Peyer's patch (tissue), 4 donors: ENCODE data around the gene RASSF3. TPM values are rescaled to one million over a fixed set of nuclear protein-coding genes. Genes with fewer than 3 reads are reported as not detected.
A peak's percentile ranks its signal among the peaks of the same experiment; 100 is the strongest.

Experiments used
- DNase-seq, 3 donors: peaks; one replicate each; pipeline ENCODE4 v3.0.0-alpha.2; 2017 to 2019
- H3K27ac ChIP-seq, 4 donors: fragments of 200-600 bp; sonication (generic); one replicate each; pipeline ENCODE4 v1.5.1; 2016 to 2019
- H3K27me3 ChIP-seq, 2 donors: fragments of 200-600 bp; sonication (generic); one replicate each; pipeline ENCODE4 v1.5.1; 2019
- H3K36me3 ChIP-seq, 3 donors: fragments of 200-600 bp; sonication (generic); one replicate each; pipeline ENCODE4 v1.5.1; 2016 to 2019
- H3K4me1 ChIP-seq, 4 donors: fragments of 200-600 bp; sonication (generic); one replicate each; pipeline ENCODE4 v1.5.1; 2016 to 2019
- H3K4me3 ChIP-seq, 4 donors: fragments of 200-600 bp; sonication (generic); 1 replicate in 3 of 4; 2 replicates in 1 of 4; pipeline ENCODE4 v1.5.1; 2016 to 2019; ENCODE audit warnings: mild to moderate bottlenecking in 1 of 4
- H3K9me3 ChIP-seq, 4 donors: fragments of 200-600 bp; sonication (generic); one replicate each; pipeline ENCODE4 v1.5.1; 2016 to 2019; ENCODE audit warnings: mild to moderate bottlenecking in 1 of 4
- CTCF ChIP-seq, 6 experiments: fragments of 450-650 bp in 4 of 6; fragments of 200-600 bp in 2 of 6; sonication (generic) in 1 of 6; IDR thresholded peaks; one replicate each; pipeline ENCODE4 v1.5.1; 2017 to 2019; ENCODE audit warnings: antibody characterized with exemption in 6 of 6, mild to moderate bottlenecking in 3 of 6, moderate library complexity in 1 of 6
- POLR2A ChIP-seq, 2 donors: fragments of 450-650 bp; IDR thresholded peaks; one replicate each; pipeline ENCODE4 v1.5.1; 2017; ENCODE audit warnings: antibody characterized with exemption in 2 of 2, mild to moderate bottlenecking in 2 of 2, moderate library complexity in 2 of 2
- total RNA-seq, 4 donors: library from RNA; depleted of rRNA; stranded (reverse); fragments of >200 nt; gene quantifications; one replicate each; pipeline ENCODE4 v1.1.0, GENCODE V29; 2016

RASSF3 gene
- total RNA-seq, 4 donors from 2014 or later, result 14.3 to 60.2 (median 27.2) TPM

GRCh38 chr12:64713376-64713775 lies 103.1 kb downstream of the RASSF3 start:
- Histone ChIP-seq H3K27me3 (no peaks in the 10 kb centered on the region), H3K9me3 (no peaks in the 10 kb centered on the region), H3K36me3 (peaks cover 0 to 42% (median 0%) of the 10 kb centered on the region in 3 donors), H3K4me3 (no peak overlapping the region), H3K4me1 (no peaks in the 10 kb centered on the region), H3K27ac (no peak overlapping the region)
- no peak for DNase-seq
- TF ChIP-seq POLR2A (IDR thresholded peaks at IDR 0.05) (no peak), CTCF (IDR thresholded peaks at IDR 0.05) (no peak)

- Histone ChIP-seq H3K9me3 (no peaks in the 10 kb centered on the region), H3K36me3 (peaks cover 0 to 48% (median 0%) of the 10 kb centered on the region in 3 donors)
Observed at GRCh38 chr12:64714551-64714968, 104.3 kb downstream of the RASSF3 start.

GRCh38 chr12:64716371-64716770 lies 106.1 kb downstream of the RASSF3 start:
- H3K9me3 ChIP-seq, result no peaks in the 10 kb centered on the region
- H3K36me3 ChIP-seq, result peaks cover 0 to 65% (median 2%) of the 10 kb centered on the region in 3 donors
- no peak for TF ChIP-seq CTCF (IDR thresholded peaks at IDR 0.05)
- no peak for TF ChIP-seq POLR2A (IDR thresholded peaks at IDR 0.05)
- no peaks in the 10 kb centered on the region for H3K27me3 ChIP-seq
- H3K4me3 ChIP-seq, result no peak overlapping the region
- no peaks in the 10 kb centered on the region for H3K4me1 ChIP-seq
- peak overlapping the region in 1 of 4 donors; percentile 19 for H3K27ac ChIP-seq
- DNase-seq, result peak in 1 of 3 donors; percentile 60

More at GRCh38 chr12:64714551-64714968, 104.3 kb downstream of the RASSF3 start:
- TF ChIP-seq POLR2A (IDR thresholded peaks at IDR 0.05) (no peak), CTCF (IDR thresholded peaks at IDR 0.05) (no peak)
- H3K4me3 ChIP-seq, result no peak overlapping the region
- no peaks in the 10 kb centered on the region for H3K27me3 ChIP-seq
- no peak overlapping the region for H3K27ac ChIP-seq
- DNase-seq, result no peak
- H3K4me1 ChIP-seq, result no peaks in the 10 kb centered on the region

- Histone ChIP-seq H3K27me3 (no peaks in the 10 kb centered on the region), H3K36me3 (peaks cover 0 to 70% (median 2%) of the 10 kb centered on the region in 3 donors), H3K27ac (peak overlapping the region in 1 of 4 donors; percentile 19), H3K4me3 (no peak overlapping the region), H3K4me1 (no peaks in the 10 kb centered on the region), H3K9me3 (no peaks in the 10 kb centered on the region)
- no peak for DNase-seq
- TF ChIP-seq CTCF (IDR thresholded peaks at IDR 0.05) (no peak), POLR2A (IDR thresholded peaks at IDR 0.05) (no peak)
Observed at GRCh38 chr12:64716839-64717455, 106.7 kb downstream of the RASSF3 start.

- peaks cover 0 to 79% (median 2%) of the 10 kb centered on the region in 3 donors for H3K36me3 ChIP-seq
- H3K27me3 ChIP-seq, result no peaks in the 10 kb centered on the region
- H3K4me1 ChIP-seq, result no peaks in the 10 kb centered on the region
- no peak for TF ChIP-seq POLR2A (IDR thresholded peaks at IDR 0.05)
- no peak for TF ChIP-seq CTCF (IDR thresholded peaks at IDR 0.05)
- DNase-seq, result no peak
- H3K4me3 ChIP-seq, result no peak overlapping the region
- H3K27ac ChIP-seq, result no peak overlapping the region
- H3K9me3 ChIP-seq, result no peaks in the 10 kb centered on the region
Observed at GRCh38 chr12:64718649-64719048, 108.4 kb downstream of the RASSF3 start.
